PC-9 (cell line): Measurements from ENCODE around the gene ERMN. TPM values are rescaled to one million over a fixed set of nuclear protein-coding genes. Genes with fewer than 3 reads are reported as not detected.

Experiments used
- BruUV-seq: library from RNA; stranded (reverse); fragments of 400-500 nt; replicated peaks from 2 replicates; lab custom pipeline; 2021; lab: Mats Ljungman, UMichigan
- CTCF ChIA-PET: fragments of 300-600 bp; sonication (Branson Sonifier 250); formaldehyde crosslinking; loops from one replicate; lab custom pipeline; 2022; ENCODE audit warnings: antibody characterized with exemption; lab: Charles Lee
- POLR2A ChIA-PET: fragments of 300-600 bp; sonication (Branson Sonifier 250); formaldehyde crosslinking; loops from one replicate; lab custom pipeline; 2022; ENCODE audit warnings: antibody characterized with exemption; ENCODE audit not compliant: unreplicated experiment; lab: Charles Lee
- DNase-seq, 2 experiments: peaks; one replicate each; pipeline versions ENCODE4 v3.0.0 to v3.0.0-alpha.2; 2015 to 2022; ENCODE audit warnings: mixed read lengths in 1 of 2
- H2AFZ ChIP-seq: fragments of 200-600 bp; sonication (generic); 2 replicates; pipeline ENCODE4 v1.8.1; 2017; ENCODE audit warnings: antibody characterized with exemption
- H3F3A ChIP-seq: fragments of 200-600 bp; sonication (generic); 2 replicates; pipeline ENCODE4 v1.8.1; 2017; ENCODE audit warnings: antibody characterized with exemption, mild to moderate bottlenecking, low read depth; ENCODE audit not compliant: insufficient read depth
- H3K27ac ChIP-seq: fragments of 200-600 bp; sonication (generic); 2 replicates; pipeline ENCODE4 v1.6.1; 2016; ENCODE audit warnings: mixed run types
- H3K27me3 ChIP-seq: fragments of 200-600 bp; sonication (generic); 2 replicates; pipeline ENCODE4 v1.6.1; 2016; ENCODE audit warnings: low read depth, mixed run types; ENCODE audit not compliant: insufficient read depth
- H3K36me3 ChIP-seq: fragments of 200-600 bp; sonication (generic); 2 replicates; pipeline ENCODE4 v1.6.1; 2016; ENCODE audit warnings: low read depth, mixed run types
- H3K4me1 ChIP-seq: fragments of 200-600 bp; sonication (generic); replicated peaks from 2 replicates; pipeline ENCODE4 v1.6.1; 2016; ENCODE audit warnings: mixed run types; ENCODE audit not compliant: insufficient read depth
- H3K4me2 ChIP-seq: fragments of 200-600 bp; sonication (generic); 2 replicates; pipeline ENCODE4 v1.6.1; 2017; ENCODE audit warnings: mixed run types
- H3K4me3 ChIP-seq: fragments of 200-600 bp; sonication (generic); 2 replicates; pipeline ENCODE4 v1.6.1; 2016; ENCODE audit warnings: mixed run types
- H3K79me2 ChIP-seq: fragments of 200-600 bp; sonication (generic); 2 replicates; pipeline ENCODE4 v1.6.1; 2017; ENCODE audit warnings: low read depth, mixed run types
- H3K9me2 ChIP-seq: fragments of 200-600 bp; sonication (generic); 2 replicates; pipeline ENCODE4 v1.8.1; 2017; ENCODE audit warnings: mild to moderate bottlenecking; ENCODE audit not compliant: insufficient read depth
- H3K9me3 ChIP-seq: fragments of 200-600 bp; sonication (generic); 2 replicates; pipeline ENCODE4 v1.8.1; 2016; ENCODE audit warnings: low read depth; ENCODE audit not compliant: insufficient read depth
- H4K20me1 ChIP-seq: fragments of 200-600 bp; sonication (generic); 2 replicates; pipeline ENCODE4 v1.8.1; 2017; ENCODE audit not compliant: insufficient read depth
- EZH2 ChIP-seq: fragments of 200-600 bp; sonication (generic); IDR thresholded peaks from 2 replicates; pipeline ENCODE4 v1.8.0; 2017; ENCODE audit warnings: antibody characterized with exemption, low read depth
- intact Hi-C: fragments of 100-400 bp; cut with micrococcal nuclease; formaldehyde crosslinking; loops from one replicate; pipeline ENCODE4 v1.10.0; 2022; ENCODE audit not compliant: unreplicated experiment
- total RNA-seq: library from RNA; stranded (reverse); gene quantifications from 2 replicates; pipeline ENCODE4 v1.2.3, GENCODE V29; 2021
- TF ChIP-seq, protein P1 (sequence below): fragments of 200-600 bp; sonication (generic); conservative IDR thresholded peaks from 2 replicates; pipeline ENCODE4 v1.6.1; 2017; ENCODE audit warnings: mixed run types, antibody characterized with exemption, mild to moderate bottlenecking, moderate library complexity

Gene ERMN
- total RNA-seq, 1 experiment from 2014 or later: not detected

DNA sequence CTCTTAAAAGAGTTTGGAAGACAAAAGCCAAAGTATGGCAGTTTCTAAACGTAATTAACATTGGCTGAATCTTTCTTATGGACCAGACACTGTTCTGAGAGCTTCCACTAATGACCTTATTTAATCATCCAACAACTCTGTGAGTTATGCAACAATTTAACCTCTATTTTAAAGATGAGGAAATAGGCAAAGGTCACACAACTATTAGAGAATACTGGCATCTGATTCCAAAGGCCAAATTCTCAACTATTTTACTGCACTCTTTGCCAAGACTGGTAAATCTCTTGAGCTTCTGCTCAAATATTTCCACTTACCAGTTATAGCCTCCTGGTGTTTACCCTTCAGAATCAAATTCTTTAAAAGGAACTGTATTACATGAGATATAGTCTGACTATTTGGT lies 42.1 kb upstream of the ERMN start:
- Histone ChIP-seq H3K9me2 (no peaks in the 10 kb centered on the region), H4K20me1 (no peaks in the 10 kb centered on the region), H3K27me3 (no peaks in the 10 kb centered on the region), H3K79me2 (no peaks in the 10 kb centered on the region), H3K4me1 (no peaks in the 10 kb centered on the region), H2AFZ (no peak overlapping the region), H3K4me3 (no peak overlapping the region), H3K4me2 (no peak overlapping the region), H3K27ac (no peak overlapping the region), H3F3A (no peaks in the 10 kb centered on the region), H3K9me3 (no peaks in the 10 kb centered on the region), H3K36me3 (no peaks in the 10 kb centered on the region)
- ChIA-PET CTCF (no interaction called here), POLR2A (no interaction called here)
- BruUV-seq: no TSS peak
- no peak for TF ChIP-seq EZH2
- TF ChIP-seq, protein P1, sequence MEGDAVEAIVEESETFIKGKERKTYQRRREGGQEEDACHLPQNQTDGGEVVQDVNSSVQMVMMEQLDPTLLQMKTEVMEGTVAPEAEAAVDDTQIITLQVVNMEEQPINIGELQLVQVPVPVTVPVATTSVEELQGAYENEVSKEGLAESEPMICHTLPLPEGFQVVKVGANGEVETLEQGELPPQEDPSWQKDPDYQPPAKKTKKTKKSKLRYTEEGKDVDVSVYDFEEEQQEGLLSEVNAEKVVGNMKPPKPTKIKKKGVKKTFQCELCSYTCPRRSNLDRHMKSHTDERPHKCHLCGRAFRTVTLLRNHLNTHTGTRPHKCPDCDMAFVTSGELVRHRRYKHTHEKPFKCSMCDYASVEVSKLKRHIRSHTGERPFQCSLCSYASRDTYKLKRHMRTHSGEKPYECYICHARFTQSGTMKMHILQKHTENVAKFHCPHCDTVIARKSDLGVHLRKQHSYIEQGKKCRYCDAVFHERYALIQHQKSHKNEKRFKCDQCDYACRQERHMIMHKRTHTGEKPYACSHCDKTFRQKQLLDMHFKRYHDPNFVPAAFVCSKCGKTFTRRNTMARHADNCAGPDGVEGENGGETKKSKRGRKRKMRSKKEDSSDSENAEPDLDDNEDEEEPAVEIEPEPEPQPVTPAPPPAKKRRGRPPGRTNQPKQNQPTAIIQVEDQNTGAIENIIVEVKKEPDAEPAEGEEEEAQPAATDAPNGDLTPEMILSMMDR: no peak
- intact Hi-C loops: no loop called here
- no peak for DNase-seq

DNA sequence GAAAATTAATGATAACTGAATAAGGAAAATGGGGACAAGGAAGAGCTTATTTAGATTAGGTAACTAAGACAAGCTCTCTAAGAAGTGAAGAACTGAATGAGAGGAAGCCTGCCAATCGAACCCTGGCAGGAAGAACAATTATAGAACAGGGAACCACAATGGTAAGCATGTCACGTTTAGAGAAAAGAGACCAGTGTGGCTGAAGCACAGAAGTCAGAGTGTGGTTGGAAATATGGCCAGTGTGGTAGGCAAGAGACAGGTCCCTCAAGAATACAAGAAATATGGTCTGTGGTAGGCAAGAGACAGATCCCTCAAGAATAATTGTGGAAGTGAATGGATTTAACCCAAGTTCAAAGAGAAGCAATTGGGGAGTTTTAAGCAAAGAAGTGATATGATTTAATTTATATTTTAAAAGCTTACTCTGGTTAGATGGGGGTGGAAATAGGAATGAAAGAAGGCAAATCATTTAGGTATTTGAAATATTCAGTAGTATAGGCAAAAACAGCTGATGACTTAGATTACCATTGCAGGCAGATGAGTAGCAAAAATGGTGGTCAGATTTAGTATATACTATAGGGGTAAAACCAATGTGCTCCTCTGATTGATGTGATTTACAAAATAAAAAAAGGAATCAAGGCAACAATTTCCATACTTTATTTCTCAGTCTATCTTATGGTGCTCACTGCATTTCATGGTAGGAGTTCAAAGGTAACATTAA lies 38.8 kb upstream of the ERMN start:
- H3K79me2 ChIP-seq: no peaks in the 10 kb centered on the region
- no peak overlapping the region for H3K27ac ChIP-seq
- H3K36me3 ChIP-seq: no peaks in the 10 kb centered on the region
- H3K9me3 ChIP-seq: no peaks in the 10 kb centered on the region
- DNase-seq: no peak
- H3K4me1 ChIP-seq: no peaks in the 10 kb centered on the region
- H3K4me2 ChIP-seq: no peak overlapping the region
- H3K4me3 ChIP-seq: no peak overlapping the region
- no TSS peak for BruUV-seq
- CTCF ChIA-PET: no interaction called here
- POLR2A ChIA-PET: no interaction called here
- no peaks in the 10 kb centered on the region for H3F3A ChIP-seq
- no peak overlapping the region for H2AFZ ChIP-seq
- H3K27me3 ChIP-seq: no peaks in the 10 kb centered on the region
- no peaks in the 10 kb centered on the region for H4K20me1 ChIP-seq
- H3K9me2 ChIP-seq: no peaks in the 10 kb centered on the region
- intact Hi-C loops: no loop called here
- no peak for TF ChIP-seq EZH2
- TF ChIP-seq, protein P1: no peak

DNA sequence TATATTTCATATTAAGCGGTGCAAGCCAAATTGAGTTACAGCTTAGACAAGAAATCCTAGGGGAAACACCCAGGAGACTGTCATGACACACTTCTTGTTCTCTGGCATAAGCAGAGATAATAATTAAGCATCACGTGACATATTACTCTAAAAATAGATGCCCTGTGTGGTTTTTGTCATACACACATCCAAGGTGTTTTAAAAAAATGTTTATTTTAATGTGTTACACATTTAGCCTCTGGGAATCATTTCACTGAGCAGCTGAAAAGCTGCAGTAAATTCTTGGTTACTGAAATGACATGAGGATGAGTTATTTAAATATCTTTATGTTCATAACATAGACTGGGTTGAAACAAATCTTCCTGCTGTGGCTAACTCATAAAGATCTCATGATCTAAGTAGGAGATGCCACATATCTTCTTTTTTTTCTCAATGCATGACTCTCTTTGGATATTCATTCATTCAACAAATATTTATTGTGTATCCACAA lies 38.0 kb upstream of the ERMN start:
- H3K79me2 ChIP-seq: no peaks in the 10 kb centered on the region
- no TSS peak for BruUV-seq
- intact Hi-C loops: no loop called here
- no peaks in the 10 kb centered on the region for H3K9me3 ChIP-seq
- DNase-seq: no peak
- H3K4me2 ChIP-seq: no peak overlapping the region
- no peaks in the 10 kb centered on the region for H3K36me3 ChIP-seq
- ChIA-PET CTCF (no interaction called here), POLR2A (no interaction called here)
- H3K4me1 ChIP-seq: no peaks in the 10 kb centered on the region
- no peak overlapping the region for H2AFZ ChIP-seq
- H3K9me2 ChIP-seq: no peaks in the 10 kb centered on the region
- H3K27me3 ChIP-seq: no peaks in the 10 kb centered on the region
- TF ChIP-seq EZH2: no peak
- TF ChIP-seq, protein P1: no peak
- no peaks in the 10 kb centered on the region for H4K20me1 ChIP-seq
- H3F3A ChIP-seq: no peaks in the 10 kb centered on the region
- no peak overlapping the region for H3K4me3 ChIP-seq
- H3K27ac ChIP-seq: no peak overlapping the region
